ENCODE measurements around the gene BRAF. TPM values are rescaled to one million over a fixed set of nuclear protein-coding genes. Genes with fewer than 3 reads are reported as not detected.

Gene BRAF
- total RNA-seq, 2 donors from 2014 or later, result 30.8 to 52.9 TPM

GRCh38 chr7:140683657-140684056 lies 241.1 kb downstream of the BRAF start:
- 83% methylated on average over 3 of the region's 3 CpGs for WGBS
- H3K27me3 ChIP-seq (replicated peaks; ENCODE audit: insufficient read depth), result no peaks in the 10 kb centered on the region
- no peak overlapping the region for H3K27ac ChIP-seq
- no peak for DNase-seq (ENCODE audit: low spot score)
- TF ChIP-seq CTCF (IDR thresholded peaks at IDR 0.05) (no peak), POLR2A (IDR thresholded peaks at IDR 0.05) (no peak), POLR2AphosphoS5 (IDR thresholded peaks at IDR 0.05) (no peak)
- no peak overlapping the region for H3K4me3 ChIP-seq
- H3K36me3 ChIP-seq, result no peaks in the 10 kb centered on the region
- no peaks in the 10 kb centered on the region for H3K4me1 ChIP-seq (replicated peaks)
- H3K9me3 ChIP-seq, result no peaks in the 10 kb centered on the region
- intact Hi-C loops (cut with DNase I), result no loop called here

GRCh38 chr7:140681766-140682165 lies 243.0 kb downstream of the BRAF start:
- intact Hi-C loops (cut with DNase I), result no loop called here
- no peak for DNase-seq (ENCODE audit: low spot score)
- H3K36me3 ChIP-seq, result no peaks in the 10 kb centered on the region

GRCh38 chr7:140680886-140681285 lies 243.8 kb downstream of the BRAF start:
- no peaks in the 10 kb centered on the region for H3K4me1 ChIP-seq (replicated peaks)
- 89% methylated on average over 7 of the region's 7 CpGs for WGBS
- TF ChIP-seq POLR2A (IDR thresholded peaks at IDR 0.05) (no peak), POLR2AphosphoS5 (IDR thresholded peaks at IDR 0.05) (no peak), CTCF (IDR thresholded peaks at IDR 0.05) (no peak)
- H3K9me3 ChIP-seq, result no peaks in the 10 kb centered on the region
- H3K27me3 ChIP-seq (replicated peaks; ENCODE audit: insufficient read depth), result no peaks in the 10 kb centered on the region
- H3K27ac ChIP-seq, result no peak overlapping the region
- H3K4me3 ChIP-seq, result no peak overlapping the region
- H3K36me3 ChIP-seq, result no peaks in the 10 kb centered on the region
- intact Hi-C loops (cut with DNase I), result no loop called here
- no peak for DNase-seq (ENCODE audit: low spot score)

More at GRCh38 chr7:140681766-140682165, 243.0 kb downstream of the BRAF start:
- no peak for TF ChIP-seq POLR2A (IDR thresholded peaks at IDR 0.05)
- no peak overlapping the region for H3K27ac ChIP-seq
- no peaks in the 10 kb centered on the region for H3K4me1 ChIP-seq (replicated peaks)
- WGBS, result 90% methylated on average over 3 of the region's 3 CpGs
- H3K27me3 ChIP-seq (replicated peaks; ENCODE audit: insufficient read depth), result no peaks in the 10 kb centered on the region
- H3K9me3 ChIP-seq, result no peaks in the 10 kb centered on the region
- no peak overlapping the region for H3K4me3 ChIP-seq

- no peaks in the 10 kb centered on the region for H3K36me3 ChIP-seq
- TF ChIP-seq POLR2AphosphoS5 (IDR thresholded peaks at IDR 0.05) (no peak), POLR2A (IDR thresholded peaks at IDR 0.05) (no peak), CTCF (IDR thresholded peaks at IDR 0.05) (no peak)
- whole genome bisulfite sequencing, result 96% methylated on average over 9 of the region's 9 CpGs
- intact Hi-C loops (cut with DNase I), result loop anchor here (10.0 kb wide), 1 partner anchor 336 kb away; the partner anchor contains the start of gene MRPS33
- H3K4me1 ChIP-seq (replicated peaks), result no peaks in the 10 kb centered on the region
- no peaks in the 10 kb centered on the region for H3K9me3 ChIP-seq
- no peaks in the 10 kb centered on the region for H3K27me3 ChIP-seq (replicated peaks; ENCODE audit: insufficient read depth)
- H3K4me3 ChIP-seq, result no peak overlapping the region
- H3K27ac ChIP-seq, result no peak overlapping the region
- DNase-seq (ENCODE audit: low spot score), result no peak
Observed at GRCh38 chr7:140679186-140679585, 245.5 kb downstream of the BRAF start.

GRCh38 chr7:140678816-140679130 lies 246.0 kb downstream of the BRAF start:
- H3K27me3 ChIP-seq (replicated peaks; ENCODE audit: insufficient read depth), result no peaks in the 10 kb centered on the region
- intact Hi-C loops (cut with DNase I), result loop anchor here (10.0 kb wide), 1 partner anchor 336 kb away; the partner anchor contains the start of gene MRPS33
- DNase-seq (ENCODE audit: low spot score), result no peak
- H3K4me1 ChIP-seq (replicated peaks), result peaks cover 3% of the 10 kb centered on the region
- no peak overlapping the region for H3K27ac ChIP-seq
- H3K9me3 ChIP-seq, result no peaks in the 10 kb centered on the region
- no peak for TF ChIP-seq POLR2AphosphoS5 (IDR thresholded peaks at IDR 0.05)
- TF ChIP-seq CTCF (IDR thresholded peaks at IDR 0.05), result no peak
- TF ChIP-seq POLR2A (IDR thresholded peaks at IDR 0.05), result no peak
- no peaks in the 10 kb centered on the region for H3K36me3 ChIP-seq
- WGBS, result 97% methylated on average over 7 of the region's 7 CpGs
- H3K4me3 ChIP-seq, result no peak overlapping the region

Data from prostate gland (tissue), 2 donors.